Measurements from ENCODE around the gene COL3A1. TPM values are rescaled to one million over a fixed set of nuclear protein-coding genes. Genes with fewer than 3 reads are reported as not detected.

COL3A1 gene
- total and polyA plus RNA-seq, 2 experiments from 2014 or later, result 0.17 to 0.31 TPM

- TF ChIP-seq POLR2AphosphoS5 (IDR thresholded peaks at IDR 0.05; ENCODE audit: low read depth) (no peak), ETS1 (IDR thresholded peaks at IDR 0.05) (no peak), STAT1 (IDR thresholded peaks at IDR 0.05; ENCODE audit: unreplicated experiment) (no peak), ZNF462 (CRISPR knock-in tag; IDR thresholded peaks at IDR 0.05) (no peak), JUNB (IDR thresholded peaks at IDR 0.05; ENCODE audit: unreplicated experiment) (no peak)
Measured at GRCh38 chr2:188956961-188957360, 17.2 kb upstream of the COL3A1 start (continued).

- H3K27ac ChIP-seq (ENCODE audit: low read depth), result no peak overlapping the region
- H3K27ac Mint-ChIP-seq, result no peak overlapping the region
- no peaks in the 10 kb centered on the region for H3K4me1 Mint-ChIP-seq
- H3K27me3 Mint-ChIP-seq (ENCODE audit: insufficient read depth, low read depth, poor library complexity), result no peaks in the 10 kb centered on the region
- 0 out of 2 replicates have a peak, but pooled peaks cover 3% of the 10 kb centered on the region for H3K9me2 ChIP-seq (ENCODE audit: insufficient read depth)
- H3K4me3 ChIP-seq, result no peak overlapping the region
- H3K36me3 Mint-ChIP-seq (ENCODE audit: low read depth), result no peaks in the 10 kb centered on the region
- no peaks in the 10 kb centered on the region for H3K9me3 Mint-ChIP-seq
- H3F3A ChIP-seq (replicated peaks; ENCODE audit: low read depth), result no peaks in the 10 kb centered on the region
- ATAC-seq, result no peak
- H3K36me3 ChIP-seq (ENCODE audit: insufficient read depth), result no peaks in the 10 kb centered on the region
- H3K27me3 ChIP-seq (ENCODE audit: insufficient read depth), result no peaks in the 10 kb centered on the region
- no peak overlapping the region for H3K4me2 ChIP-seq
- H3K79me2 ChIP-seq (replicated peaks; ENCODE audit: insufficient read depth), result no peaks in the 10 kb centered on the region
- H2AFZ ChIP-seq, result no peak overlapping the region
- no peaks in the 10 kb centered on the region for H4K20me1 ChIP-seq (replicated peaks; ENCODE audit: insufficient read depth)
- no peak overlapping the region for H3K4me3 Mint-ChIP-seq
- TF ChIP-seq EZH2phosphoT487 (IDR thresholded peaks at IDR 0.05; ENCODE audit: unreplicated experiment), result no peak
- TF ChIP-seq ZNF114 (CRISPR knock-in tag; IDR thresholded peaks at IDR 0.05), result no peak
- TF ChIP-seq CREB1 (CRISPR knock-in tag; IDR thresholded peaks at IDR 0.05; ENCODE audit: low read depth), result no peak
- TF ChIP-seq POLR2AphosphoS5 (IDR thresholded peaks at IDR 0.05; ENCODE audit: low read depth), result no peak
- TF ChIP-seq JUNB (IDR thresholded peaks at IDR 0.05; ENCODE audit: unreplicated experiment), result no peak
- TF ChIP-seq EZH2 (IDR thresholded peaks at IDR 0.05; ENCODE audit: low read depth, unreplicated experiment), result no peak
- no peak for TF ChIP-seq CTCF (conservative IDR thresholded peaks at IDR 0.05; ENCODE audit: low read depth in 2 of 2)
- no peaks in the 10 kb centered on the region for H3K4me1 ChIP-seq (ENCODE audit: insufficient read depth)
- no peak for DNase-seq (ENCODE audit: low spot score)
Measured at GRCh38 chr2:188957646-188958045, 16.5 kb upstream of the COL3A1 start.
